HEK293T (cell line): ENCODE measurements around the gene XIAP.

Source experiments
- ARNT ChIP-seq: fragments of 450-650 bp; IDR thresholded peaks from 2 replicates; pipeline ENCODE4 v1.6.1; 2017; ENCODE audit warnings: mild to moderate bottlenecking
- BHLHE40 ChIP-seq: fragments of 450-650 bp; IDR thresholded peaks from 2 replicates; pipeline ENCODE4 v1.6.1; 2016; ENCODE audit warnings: mild to moderate bottlenecking, moderate library complexity, borderline replicate concordance
- NFRKB ChIP-seq: fragments of 450-650 bp; IDR thresholded peaks from 2 replicates; pipeline ENCODE4 v1.6.1; 2016; ENCODE audit warnings: mild to moderate bottlenecking, moderate library complexity
- SP1 ChIP-seq: fragments of 450-650 bp; IDR thresholded peaks from 2 replicates; pipeline ENCODE4 v1.6.1; 2017

- TF ChIP-seq SP1 (no peak), ARNT (no peak), BHLHE40 (no peak), NFRKB (no peak)
These were observed 26.5 kb upstream of the XIAP start for GRCh38 chrX:123833387-123833786.
